HFFc6 (cell line): Measurements from ENCODE around the gene YJEFN3. TPM values are rescaled to one million over a fixed set of nuclear protein-coding genes. Genes with fewer than 3 reads are reported as not detected.

Experiments used
- DNase-seq: peaks from one replicate; pipeline ENCODE4 v3.0.0-alpha.2; 2018
- H3K27ac Mint-ChIP-seq: 2 replicates; pipeline ENCODE4 v1.8.0; 2020; ENCODE audit warnings: mild to moderate bottlenecking, mixed read lengths
- H3K27me3 Mint-ChIP-seq: 2 replicates; pipeline ENCODE4 v1.8.0; 2021; ENCODE audit warnings: mild to moderate bottlenecking, moderate library complexity, mixed read lengths; ENCODE audit not compliant: insufficient read depth
- H3K36me3 Mint-ChIP-seq: 2 replicates; pipeline ENCODE4 v1.8.0; 2021; ENCODE audit warnings: low read depth, mixed read lengths
- H3K4me1 Mint-ChIP-seq: 2 replicates; pipeline ENCODE4 v1.8.0; 2020; ENCODE audit warnings: low read depth, mixed read lengths
- H3K4me3 Mint-ChIP-seq: 2 replicates; pipeline ENCODE4 v1.8.0; 2020; ENCODE audit warnings: mild to moderate bottlenecking, moderate library complexity, mixed read lengths
- H3K9me3 Mint-ChIP-seq: 2 replicates; pipeline ENCODE4 v1.8.0; 2020; ENCODE audit warnings: mild to moderate bottlenecking, mixed read lengths
- CTCF ChIP-seq: fragments of 200-600 bp; sonication (generic); IDR thresholded peaks from 2 replicates; pipeline ENCODE4 v1.5.0; 2021; ENCODE audit warnings: antibody characterized with exemption, mild to moderate bottlenecking
- total RNA-seq, 6 experiments: library from RNA; stranded (reverse); fragmentation: NEBNext Ultra II Directional; extraction: Animal tissue kit (Norgen Biotek cat#: 25700); gene quantifications; 2 replicates in 1 of 6; 3 replicates in 5 of 6; pipeline ENCODE4 v1.2.3, GENCODE V29; 2021

The YJEFN3 gene
- total RNA-seq, 6 experiments from 2014 or later = 1.4 to 2.5 (median 2.0) TPM

GRCh38 chr19:19541616-19542015, 12.9 kb downstream of the YJEFN3 start:
- Mint-ChIP-seq H3K36me3 (no peaks in the 10 kb centered on the region), H3K4me1 (no peaks in the 10 kb centered on the region), H3K4me3 (no peak overlapping the region), H3K27me3 (peaks cover 7% of the 10 kb centered on the region), H3K9me3 (no peaks in the 10 kb centered on the region), H3K27ac (no peak overlapping the region)
- no peak for DNase-seq
- TF ChIP-seq CTCF = no peak

GRCh38 chr19:19542507-19542906, 13.8 kb downstream of the YJEFN3 start:
- DNase-seq = no peak
- H3K4me3 Mint-ChIP-seq = no peak overlapping the region
- no peak overlapping the region for H3K27ac Mint-ChIP-seq
- no peaks in the 10 kb centered on the region for H3K36me3 Mint-ChIP-seq
- peaks cover 7% of the 10 kb centered on the region for H3K27me3 Mint-ChIP-seq
- TF ChIP-seq CTCF = no peak
- H3K9me3 Mint-ChIP-seq = no peaks in the 10 kb centered on the region
- no peaks in the 10 kb centered on the region for H3K4me1 Mint-ChIP-seq

GRCh38 chr19:19543101-19543500, 14.4 kb downstream of the YJEFN3 start:
- peaks cover 7% of the 10 kb centered on the region for H3K27me3 Mint-ChIP-seq
- H3K4me3 Mint-ChIP-seq = no peak overlapping the region
- no peak for TF ChIP-seq CTCF
- no peak overlapping the region for H3K27ac Mint-ChIP-seq
- no peaks in the 10 kb centered on the region for H3K4me1 Mint-ChIP-seq
- H3K9me3 Mint-ChIP-seq = no peaks in the 10 kb centered on the region
- no peaks in the 10 kb centered on the region for H3K36me3 Mint-ChIP-seq
- no peak for DNase-seq

GRCh38 chr19:19543640-19544039, 14.9 kb downstream of the YJEFN3 start:
- TF ChIP-seq CTCF = no peak
- H3K4me1 Mint-ChIP-seq = no peaks in the 10 kb centered on the region
- no peak for DNase-seq
- no peaks in the 10 kb centered on the region for H3K36me3 Mint-ChIP-seq
- H3K27ac Mint-ChIP-seq = no peak overlapping the region
- H3K9me3 Mint-ChIP-seq = no peaks in the 10 kb centered on the region
- H3K27me3 Mint-ChIP-seq = peaks cover 7% of the 10 kb centered on the region
- no peak overlapping the region for H3K4me3 Mint-ChIP-seq

GRCh38 chr19:19544257-19544953, 15.7 kb downstream of the YJEFN3 start:
- no peaks in the 10 kb centered on the region; the same call in none of the 2 replicates for H3K27me3 Mint-ChIP-seq
- H3K4me3 Mint-ChIP-seq = no peak overlapping the region
- H3K36me3 Mint-ChIP-seq = no peaks in the 10 kb centered on the region
- DNase-seq = no peak
- no peak overlapping the region for H3K27ac Mint-ChIP-seq
- no peaks in the 10 kb centered on the region for H3K4me1 Mint-ChIP-seq
- H3K9me3 Mint-ChIP-seq = no peaks in the 10 kb centered on the region
- TF ChIP-seq CTCF = no peak
